GM12878 (cell line): Measurements from ENCODE around the gene ABHD3. TPM values are rescaled to one million over a fixed set of nuclear protein-coding genes. Genes with fewer than 3 reads are reported as not detected.

Experiments
- BHLHE40 ChIP-seq, 2 experiments: fragments of 450-650 bp in 1 of 2; IDR thresholded peaks; 2 replicates each; pipeline ENCODE4 v1.6.1; 2011 to 2017; ENCODE audit warnings: low read depth in 2 of 2, borderline replicate concordance in 1 of 2, improper control_type of control experiment in 1 of 2, low read length in 1 of 2, mild to moderate bottlenecking in 1 of 2
- BMI1 ChIP-seq: fragments of 450-650 bp; IDR thresholded peaks from 2 replicates; pipeline ENCODE4 v1.6.1; 2016; ENCODE audit warnings: mild to moderate bottlenecking, moderate library complexity, borderline replicate concordance
- CBFB ChIP-seq: IDR thresholded peaks from 2 replicates; pipeline ENCODE4 v1.6.1; 2016; ENCODE audit warnings: antibody characterized with exemption, low read depth
- CBX3 ChIP-seq: fragments of 200-600 bp; sonication (generic); IDR thresholded peaks from 2 replicates; pipeline ENCODE4 v1.6.1; 2016; ENCODE audit warnings: low read depth, borderline replicate concordance
- CBX5 ChIP-seq: sonication (generic); IDR thresholded peaks from 2 replicates; pipeline ENCODE4 v1.6.1; 2016; ENCODE audit warnings: low read depth, moderate library complexity, mild to moderate bottlenecking, inconsistent platforms
- CHD1 ChIP-seq: IDR thresholded peaks from 2 replicates; pipeline ENCODE4 v1.6.1; 2012; ENCODE audit warnings: low read depth, low read length, improper control_type of control experiment
- CHD2 ChIP-seq: IDR thresholded peaks from 2 replicates; pipeline ENCODE4 v1.6.1; 2011; ENCODE audit warnings: low read depth, low read length, improper control_type of control experiment, borderline replicate concordance
- ETV6 ChIP-seq, 2 experiments: fragments of 450-650 bp in 1 of 2; IDR thresholded peaks in 1 of 2; conservative IDR thresholded peaks in 1 of 2; 2 replicates each; pipeline ENCODE4 v1.6.1; 2014; ENCODE audit warnings: antibody characterized with exemption in 1 of 2, borderline replicate concordance in 1 of 2, low read depth in 1 of 2, mild to moderate bottlenecking in 1 of 2, moderate library complexity in 1 of 2
- FOS ChIP-seq: IDR thresholded peaks from 3 replicates; pipeline ENCODE4 v1.6.1; 2011; ENCODE audit warnings: borderline replicate concordance; ENCODE audit not compliant: insufficient read length; ENCODE audit errors: extremely low read depth
- HCFC1 ChIP-seq: fragments of 150-350 bp; IDR thresholded peaks from 2 replicates; pipeline ENCODE4 v1.6.1; 2014; ENCODE audit warnings: low read length
- MEF2A ChIP-seq: IDR thresholded peaks from 2 replicates; pipeline ENCODE4 v1.6.1; 2011; ENCODE audit warnings: low read depth, mild to moderate bottlenecking, low read length, moderate library complexity; ENCODE audit not compliant: insufficient read depth
- MEF2B ChIP-seq: fragments of 450-650 bp; IDR thresholded peaks from 2 replicates; pipeline ENCODE4 v1.6.1; 2018; ENCODE audit warnings: mild to moderate bottlenecking, moderate library complexity; ENCODE audit not compliant: partially characterized antibody, poor library complexity, severe bottlenecking
- NFIC ChIP-seq: IDR thresholded peaks from 2 replicates; pipeline ENCODE4 v1.6.1; 2012; ENCODE audit warnings: low read depth, mild to moderate bottlenecking, inconsistent platforms, low read length, moderate library complexity
- NFYA ChIP-seq: IDR thresholded peaks from 2 replicates; pipeline ENCODE4 v1.6.1; 2011; ENCODE audit warnings: low read depth, mild to moderate bottlenecking, low read length, improper control_type of control experiment, borderline replicate concordance
- NFYB ChIP-seq: IDR thresholded peaks from 2 replicates; pipeline ENCODE4 v1.6.1; 2011; ENCODE audit warnings: low read depth, mild to moderate bottlenecking, low read length, improper control_type of control experiment, moderate library complexity; ENCODE audit not compliant: insufficient read depth
- PML ChIP-seq: IDR thresholded peaks from 2 replicates; pipeline ENCODE4 v1.6.1; 2012; ENCODE audit warnings: low read length, inconsistent platforms
- POLR2A ChIP-seq: IDR thresholded peaks from 2 replicates; pipeline ENCODE4 v1.6.1; 2011; ENCODE audit warnings: low read depth, mild to moderate bottlenecking, low read length
- RAD21 ChIP-seq: IDR thresholded peaks from 2 replicates; pipeline ENCODE4 v1.6.1; 2011; ENCODE audit warnings: mild to moderate bottlenecking, low read depth, low read length, moderate library complexity; ENCODE audit not compliant: insufficient read depth
- RAD51 ChIP-seq: fragments of 450-650 bp; IDR thresholded peaks from 2 replicates; pipeline ENCODE4 v1.6.1; 2016; ENCODE audit warnings: moderate library complexity, mild to moderate bottlenecking, inconsistent platforms
- RUNX3 ChIP-seq: IDR thresholded peaks from 2 replicates; pipeline ENCODE4 v1.6.1; 2012; ENCODE audit warnings: low read length, inconsistent platforms
- SMAD5 ChIP-seq: IDR thresholded peaks from 2 replicates; pipeline ENCODE4 v1.6.1; 2016; ENCODE audit warnings: antibody characterized with exemption, low read depth
- SMARCA5 ChIP-seq: fragments of 450-650 bp; IDR thresholded peaks from 2 replicates; pipeline ENCODE4 v1.6.1; 2017; ENCODE audit warnings: mild to moderate bottlenecking
- SPI1 ChIP-seq: IDR thresholded peaks from 2 replicates; pipeline ENCODE4 v1.6.1; 2011; ENCODE audit warnings: low read depth, mild to moderate bottlenecking, low read length, moderate library complexity, borderline replicate concordance; ENCODE audit not compliant: insufficient read depth
- SUPT20H ChIP-seq: IDR thresholded peaks from 2 replicates; pipeline ENCODE4 v1.6.1; 2011; ENCODE audit warnings: low read depth, mild to moderate bottlenecking, low read length, moderate library complexity, borderline replicate concordance; ENCODE audit not compliant: control insufficient read depth
- TCF7 ChIP-seq: IDR thresholded peaks from 2 replicates; pipeline ENCODE4 v1.6.1; 2014; ENCODE audit warnings: antibody characterized with exemption, borderline replicate concordance
- YBX1 ChIP-seq: fragments of 450-650 bp; IDR thresholded peaks from 2 replicates; pipeline ENCODE4 v1.6.1; 2016; ENCODE audit warnings: antibody characterized with exemption
- ZNF207 ChIP-seq: fragments of 450-650 bp; IDR thresholded peaks from 2 replicates; pipeline ENCODE4 v1.6.1; 2014; ENCODE audit warnings: antibody characterized with exemption, mild to moderate bottlenecking, borderline replicate concordance
- ZNF274 ChIP-seq: IDR thresholded peaks from one replicate; pipeline ENCODE4 v1.8.0; 2011; ENCODE audit not compliant: insufficient read length, insufficient read depth
- ZNF622 ChIP-seq: fragments of 450-650 bp; IDR thresholded peaks from 2 replicates; pipeline ENCODE4 v1.6.1; 2017; ENCODE audit warnings: mild to moderate bottlenecking, inconsistent platforms
- ZZZ3 ChIP-seq: IDR thresholded peaks from 2 replicates; pipeline ENCODE4 v1.6.1; 2011; ENCODE audit warnings: low read depth; ENCODE audit not compliant: control insufficient read depth, insufficient read length
- polyA plus RNA-seq, 11 experiments: library from polyadenylated mRNA; depleted of rRNA in 4 of 11; unstranded in 6 of 11; stranded (reverse) in 5 of 11; fragments of >200 nt; fragmentation: Nextera tagmentation in 4 of 11; fragmentation: Illumina TruSeq in 1 of 11; extraction: Ambion mirVana in 4 of 11; extraction: Trizol in 1 of 11; gene quantifications; 1 replicate in 1 of 11; 2 replicates in 10 of 11; pipeline versions ENCODE4 v1.2.1 to v1.2.3, GENCODE V29; 2011 to 2016; ENCODE audit warnings: inconsistent platforms in 2 of 11, missing spikeins in 2 of 11, low read depth in 1 of 11
- total RNA-seq, 4 experiments: library from RNA; depleted of rRNA in 3 of 4; stranded (reverse); fragments of >200 nt in 3 of 4; fragmentation: Illumina TruSeq in 1 of 4; extraction: Trizol in 1 of 4; gene quantifications; 2 replicates each; pipeline versions ENCODE4 v1.2.1 to v1.2.3, GENCODE V29; 2013 to 2021
- TF ChIP-seq, protein P1 (sequence below): fragments of 450-650 bp; formaldehyde crosslinking; IDR thresholded peaks from 2 replicates; pipeline ENCODE4 v1.5.0; 2022; ENCODE audit warnings: mild to moderate bottlenecking, missing genetic modification characterization

The ABHD3 gene
- total and polyA plus RNA-seq, 10 of the 15 experiments (the other 5 are each of a cell fraction or from before 2014, with no cell fraction given): 4.9 to 49.8 (median 18.3) TPM

DNA sequence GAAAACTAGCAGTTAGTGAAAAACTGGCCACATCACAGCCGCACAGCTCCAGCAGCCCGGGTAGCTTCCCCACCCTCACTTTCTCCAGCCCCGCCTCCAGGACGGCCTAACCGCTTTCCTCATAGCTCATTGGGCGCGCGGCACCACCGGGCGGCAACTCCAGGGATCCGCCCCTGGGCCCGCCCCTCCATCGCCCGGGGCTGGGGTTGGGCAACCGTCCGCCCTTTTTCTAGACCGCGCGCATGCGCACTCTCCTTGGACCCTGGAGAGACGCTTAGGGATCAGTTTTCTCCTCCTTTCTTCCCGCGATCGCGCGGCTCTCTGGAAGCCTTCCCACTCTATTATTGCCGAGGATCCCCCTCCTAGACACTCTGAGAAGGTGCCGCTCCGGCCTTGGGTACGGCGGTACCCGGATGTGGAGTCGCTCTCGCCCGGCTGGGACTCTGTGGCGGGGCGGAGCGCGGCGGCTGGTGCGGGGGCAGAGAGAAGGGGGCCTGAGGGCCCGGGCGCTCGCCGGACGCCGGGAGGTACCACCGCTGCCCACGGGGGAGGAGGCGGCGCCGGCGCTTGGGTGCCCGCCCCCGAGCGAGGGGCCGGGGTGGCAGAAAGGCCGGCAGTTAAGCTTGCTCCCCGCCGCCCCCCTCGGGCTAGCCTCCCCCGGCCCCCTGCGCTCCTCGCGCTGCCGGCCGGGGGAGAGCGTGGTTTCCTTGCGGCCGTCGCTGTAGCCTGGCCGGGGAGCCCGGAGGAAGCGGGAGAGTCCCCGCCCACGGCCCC lies 36.2 kb upstream of the ABHD3 start, which contains the start of gene MIB1 (continued):
- TF ChIP-seq ETV6 (conservative IDR thresholded peaks at IDR 0.05 in 1 of 2, IDR thresholded peaks at IDR 0.05 in 1 of 2; ENCODE audit: borderline replicate concordance in 1 of 2, low read depth in 1 of 2): no peak
- no peak for TF ChIP-seq YBX1
- no peak for TF ChIP-seq ZZZ3
- TF ChIP-seq RAD21: no peak
- no peak for TF ChIP-seq ZNF274
- 0 out of 2 replicates have a peak, but pooled peaks have one; percentile 33 for TF ChIP-seq SMARCA5
- no peak for TF ChIP-seq CBFB
- no peak for TF ChIP-seq NFYB
- no peak for TF ChIP-seq RAD51
- TF ChIP-seq NFIC: no peak
- TF ChIP-seq, protein P1, sequence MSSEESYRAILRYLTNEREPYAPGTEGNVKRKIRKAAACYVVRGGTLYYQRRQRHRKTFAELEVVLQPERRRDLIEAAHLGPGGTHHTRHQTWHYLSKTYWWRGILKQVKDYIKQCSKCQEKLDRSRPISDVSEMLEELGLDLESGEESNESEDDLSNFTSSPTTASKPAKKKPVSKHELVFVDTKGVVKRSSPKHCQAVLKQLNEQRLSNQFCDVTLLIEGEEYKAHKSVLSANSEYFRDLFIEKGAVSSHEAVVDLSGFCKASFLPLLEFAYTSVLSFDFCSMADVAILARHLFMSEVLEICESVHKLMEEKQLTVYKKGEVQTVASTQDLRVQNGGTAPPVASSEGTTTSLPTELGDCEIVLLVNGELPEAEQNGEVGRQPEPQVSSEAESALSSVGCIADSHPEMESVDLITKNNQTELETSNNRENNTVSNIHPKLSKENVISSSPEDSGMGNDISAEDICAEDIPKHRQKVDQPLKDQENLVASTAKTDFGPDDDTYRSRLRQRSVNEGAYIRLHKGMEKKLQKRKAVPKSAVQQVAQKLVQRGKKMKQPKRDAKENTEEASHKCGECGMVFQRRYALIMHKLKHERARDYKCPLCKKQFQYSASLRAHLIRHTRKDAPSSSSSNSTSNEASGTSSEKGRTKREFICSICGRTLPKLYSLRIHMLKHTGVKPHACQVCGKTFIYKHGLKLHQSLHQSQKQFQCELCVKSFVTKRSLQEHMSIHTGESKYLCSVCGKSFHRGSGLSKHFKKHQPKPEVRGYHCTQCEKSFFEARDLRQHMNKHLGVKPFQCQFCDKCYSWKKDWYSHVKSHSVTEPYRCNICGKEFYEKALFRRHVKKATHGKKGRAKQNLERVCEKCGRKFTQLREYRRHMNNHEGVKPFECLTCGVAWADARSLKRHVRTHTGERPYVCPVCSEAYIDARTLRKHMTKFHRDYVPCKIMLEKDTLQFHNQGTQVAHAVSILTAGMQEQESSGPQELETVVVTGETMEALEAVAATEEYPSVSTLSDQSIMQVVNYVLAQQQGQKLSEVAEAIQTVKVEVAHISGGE: no peak
- no peak for TF ChIP-seq CBX3
- TF ChIP-seq HCFC1: no peak
- TF ChIP-seq MEF2A: no peak
- TF ChIP-seq SMAD5: no peak
- TF ChIP-seq TCF7: no peak
- TF ChIP-seq POLR2A: peak; percentile 64
- TF ChIP-seq ZNF207: peak; percentile 63; the same call in 1 of the 2 replicates
- no peak for TF ChIP-seq PML
- TF ChIP-seq BMI1: no peak
- TF ChIP-seq FOS: no peak
- no peak for TF ChIP-seq SPI1
- TF ChIP-seq NFYA: no peak
- no peak for TF ChIP-seq ZNF622
- no peak for TF ChIP-seq RUNX3
- 0 out of 2 replicates have a peak, but pooled peaks have one; percentile 65 for TF ChIP-seq CHD1
- TF ChIP-seq CBX5: no peak
- no peak for TF ChIP-seq MEF2B
- no peak for TF ChIP-seq CHD2
- TF ChIP-seq BHLHE40 (IDR thresholded peaks at IDR 0.05; ENCODE audit: borderline replicate concordance in 1 of 2, low read depth in 2 of 2, low read length in 1 of 2): no peak; a peak in 1 of 4 replicates
- TF ChIP-seq SUPT20H: no peak
